HEK293 (cell line): Measurements from ENCODE around the gene NID1.

ENCODE experiments used
- BCL11B ChIP-seq: fragments of 450-650 bp; formaldehyde crosslinking; IDR thresholded peaks from 2 replicates; pipeline ENCODE4 v1.5.1; 2016; ENCODE audit warnings: low read depth, missing biosample characterization, missing genetic modification characterization
- GLI2 ChIP-seq: fragments of 450-650 bp; formaldehyde crosslinking; IDR thresholded peaks from 2 replicates; pipeline ENCODE4; 2017; ENCODE audit warnings: missing biosample characterization, missing genetic modification characterization, low read depth, borderline replicate concordance
- IKZF3 ChIP-seq: fragments of 450-650 bp; IDR thresholded peaks from 2 replicates; pipeline ENCODE4 v1.5.0; 2018; ENCODE audit warnings: missing biosample characterization, mild to moderate bottlenecking, missing genetic modification characterization, moderate library complexity
- SETDB1 ChIP-seq: IDR thresholded peaks from one replicate; pipeline ENCODE4 v1.6.1; 2017; ENCODE audit warnings: mild to moderate bottlenecking, low read length, moderate library complexity, mixed read lengths; ENCODE audit not compliant: insufficient read length
- ZBTB26 ChIP-seq: fragments of 450-650 bp; formaldehyde crosslinking; optimal IDR thresholded peaks from 2 replicates; pipeline ENCODE3; 2016; ENCODE audit warnings: missing biosample characterization, mild to moderate bottlenecking, missing genetic modification characterization
- ZBTB48 ChIP-seq: fragments of 450-650 bp; formaldehyde crosslinking; IDR thresholded peaks from 2 replicates; pipeline ENCODE4 v1.5.1; 2016; ENCODE audit warnings: missing biosample characterization, missing genetic modification characterization
- ZFP3 ChIP-seq: fragments of 450-650 bp; formaldehyde crosslinking; IDR thresholded peaks from 2 replicates; pipeline ENCODE4 v1.5.1; 2016; ENCODE audit warnings: low read depth, missing biosample characterization, missing genetic modification characterization
- ZFP41 ChIP-seq: fragments of 450-650 bp; formaldehyde crosslinking; IDR thresholded peaks from 2 replicates; pipeline ENCODE4 v1.5.1; 2016; ENCODE audit warnings: missing biosample characterization, missing genetic modification characterization, borderline replicate concordance
- ZNF112 ChIP-seq: fragments of 450-650 bp; formaldehyde crosslinking; IDR thresholded peaks from 2 replicates; pipeline ENCODE4 v1.5.0; 2017; ENCODE audit warnings: missing biosample characterization, missing genetic modification characterization
- ZNF155 ChIP-seq: fragments of 450-650 bp; formaldehyde crosslinking; IDR thresholded peaks from 2 replicates; pipeline ENCODE4 v1.5.1; 2016; ENCODE audit warnings: missing biosample characterization, missing genetic modification characterization
- ZNF19 ChIP-seq: fragments of 450-650 bp; formaldehyde crosslinking; IDR thresholded peaks from 2 replicates; pipeline ENCODE4; 2016; ENCODE audit warnings: missing biosample characterization, missing genetic modification characterization, low read depth
- ZNF341 ChIP-seq: fragments of 450-650 bp; formaldehyde crosslinking; IDR thresholded peaks from 2 replicates; pipeline ENCODE4; 2016; ENCODE audit warnings: low read depth, missing biosample characterization, missing genetic modification characterization
- ZNF362 ChIP-seq: fragments of 450-650 bp; formaldehyde crosslinking; IDR thresholded peaks from 2 replicates; pipeline ENCODE4 v1.5.1; 2016; ENCODE audit warnings: missing biosample characterization, missing genetic modification characterization
- ZNF394 ChIP-seq: fragments of 450-650 bp; formaldehyde crosslinking; IDR thresholded peaks from 2 replicates; pipeline ENCODE4 v1.5.1; 2016; ENCODE audit warnings: missing biosample characterization, missing genetic modification characterization, mild to moderate bottlenecking, moderate library complexity, borderline replicate concordance
- ZNF423 ChIP-seq: fragments of 450-650 bp; formaldehyde crosslinking; IDR thresholded peaks from 2 replicates; pipeline ENCODE4 v1.5.1; 2016; ENCODE audit warnings: missing biosample characterization, missing genetic modification characterization
- ZNF513 ChIP-seq: fragments of 450-650 bp; IDR thresholded peaks from 2 replicates; pipeline ENCODE4 v1.5.1; 2018; ENCODE audit warnings: missing biosample characterization, missing genetic modification characterization
- ZNF548 ChIP-seq: fragments of 450-650 bp; formaldehyde crosslinking; IDR thresholded peaks from 2 replicates; pipeline ENCODE4 v1.5.1; 2016; ENCODE audit warnings: missing biosample characterization, missing genetic modification characterization
- ZNF624 ChIP-seq: fragments of 450-650 bp; formaldehyde crosslinking; IDR thresholded peaks from 2 replicates; pipeline ENCODE4 v1.5.1; 2017; ENCODE audit warnings: missing biosample characterization, missing genetic modification characterization
- ZNF629 ChIP-seq: fragments of 450-650 bp; formaldehyde crosslinking; IDR thresholded peaks from 2 replicates; pipeline ENCODE4 v1.5.1; 2017; ENCODE audit warnings: missing biosample characterization, missing genetic modification characterization
- ZNF692 ChIP-seq: fragments of 450-650 bp; formaldehyde crosslinking; IDR thresholded peaks from 2 replicates; pipeline ENCODE4 v1.5.1; 2016; ENCODE audit warnings: missing biosample characterization, missing genetic modification characterization
- ZNF792 ChIP-seq: fragments of 450-650 bp; formaldehyde crosslinking; IDR thresholded peaks from 2 replicates; pipeline ENCODE4 v1.5.1; 2016; ENCODE audit warnings: missing biosample characterization, missing genetic modification characterization
- ZSCAN16 ChIP-seq: fragments of 450-650 bp; formaldehyde crosslinking; IDR thresholded peaks from 2 replicates; pipeline ENCODE4 v1.5.1; 2016; ENCODE audit warnings: missing biosample characterization, missing genetic modification characterization
- ZSCAN5A ChIP-seq: fragments of 450-650 bp; formaldehyde crosslinking; IDR thresholded peaks from 2 replicates; pipeline ENCODE4 v1.5.1; 2016; ENCODE audit warnings: missing biosample characterization, missing genetic modification characterization
- TF ChIP-seq, protein P1 (sequence below): fragments of 450-650 bp; formaldehyde crosslinking; IDR thresholded peaks from 2 replicates; pipeline ENCODE4 v1.5.1; 2016; ENCODE audit warnings: missing biosample characterization, missing genetic modification characterization
- TF ChIP-seq, protein P2 (sequence below): fragments of 450-650 bp; formaldehyde crosslinking; IDR thresholded peaks from 2 replicates; pipeline ENCODE4 v1.5.1; 2016; ENCODE audit warnings: missing biosample characterization, missing genetic modification characterization, low read depth

Gene NID1

DNA sequence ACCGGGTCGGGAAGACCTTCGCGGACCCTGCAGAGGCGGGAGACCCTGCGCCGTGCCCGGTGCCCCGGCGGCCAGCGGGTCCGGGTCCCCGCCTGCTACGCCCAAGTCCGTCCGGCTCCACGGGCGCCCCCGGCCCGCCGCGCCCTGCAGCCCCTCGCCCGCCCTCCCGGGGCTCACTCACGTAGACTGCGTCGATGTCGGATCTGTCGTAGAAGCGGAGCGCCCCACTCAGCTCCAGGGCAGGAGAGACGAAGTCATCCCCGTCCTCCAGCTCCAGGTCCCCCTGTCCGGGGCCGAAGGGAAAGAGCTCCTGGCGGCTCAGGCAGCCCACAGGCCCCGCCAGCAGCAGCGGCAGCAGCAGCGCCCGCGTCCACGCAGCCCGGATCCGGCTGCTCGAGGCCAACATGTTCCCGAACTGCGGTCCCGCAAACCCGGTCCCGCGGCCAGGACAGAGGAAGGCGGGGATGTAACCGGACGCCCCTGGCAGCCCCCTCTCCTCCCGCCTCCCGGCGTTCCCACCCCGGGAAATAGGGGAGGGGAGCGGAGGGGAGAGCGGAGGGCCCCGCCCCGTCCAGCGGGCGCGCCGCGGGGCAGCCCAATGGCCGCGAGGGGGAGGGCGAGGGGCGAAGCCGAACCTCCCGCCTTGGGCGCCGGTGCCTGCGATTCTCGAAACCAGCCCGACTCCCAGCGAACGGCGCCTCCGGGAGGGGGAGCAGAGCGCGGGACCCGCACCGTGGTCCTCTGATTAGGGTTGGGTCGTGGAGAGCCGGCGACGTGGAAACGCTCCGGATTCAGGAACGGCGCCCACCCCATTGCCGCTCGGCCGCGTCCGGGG, at the start of gene NID1 (continued):
- TF ChIP-seq ZNF692 (tag by site-specific recombination) (peak; percentile 86), ZNF394 (peak; percentile 17), ZFP3 (tag by site-specific recombination) (no peak), ZNF513 (tag by site-specific recombination) (no peak; the same call in 1 of the 2 replicates), ZNF792 (tag by site-specific recombination) (no peak), ZSCAN5A (tag by site-specific recombination) (peak; percentile 40; the same call in 1 of the 2 replicates), ZBTB26 (tag by site-specific recombination) (peak; percentile 97), ZSCAN16 (tag by site-specific recombination) (no peak), SETDB1 (no peak), ZNF19 (tag by site-specific recombination) (no peak), ZFP41 (tag by site-specific recombination) (no peak), BCL11B (0 out of 2 replicates have a peak, but pooled peaks have one; percentile 58), ZNF548 (tag by site-specific recombination) (no peak), ZNF629 (tag by site-specific recombination) (peak; percentile 71), ZNF155 (tag by site-specific recombination) (no peak), ZBTB48 (tag by site-specific recombination) (peak; percentile 46; the same call in 1 of the 2 replicates), IKZF3 (tag by site-specific recombination) (peak; percentile 99), ZNF423 (tag by site-specific recombination) (peak; percentile 52), ZNF341 (tag by site-specific recombination) (peak; percentile 94), ZNF362 (no peak), GLI2 (tag by site-specific recombination) (no peak), ZNF112 (no peak), ZNF624 (tag by site-specific recombination) (no peak)
- TF ChIP-seq, protein P1, sequence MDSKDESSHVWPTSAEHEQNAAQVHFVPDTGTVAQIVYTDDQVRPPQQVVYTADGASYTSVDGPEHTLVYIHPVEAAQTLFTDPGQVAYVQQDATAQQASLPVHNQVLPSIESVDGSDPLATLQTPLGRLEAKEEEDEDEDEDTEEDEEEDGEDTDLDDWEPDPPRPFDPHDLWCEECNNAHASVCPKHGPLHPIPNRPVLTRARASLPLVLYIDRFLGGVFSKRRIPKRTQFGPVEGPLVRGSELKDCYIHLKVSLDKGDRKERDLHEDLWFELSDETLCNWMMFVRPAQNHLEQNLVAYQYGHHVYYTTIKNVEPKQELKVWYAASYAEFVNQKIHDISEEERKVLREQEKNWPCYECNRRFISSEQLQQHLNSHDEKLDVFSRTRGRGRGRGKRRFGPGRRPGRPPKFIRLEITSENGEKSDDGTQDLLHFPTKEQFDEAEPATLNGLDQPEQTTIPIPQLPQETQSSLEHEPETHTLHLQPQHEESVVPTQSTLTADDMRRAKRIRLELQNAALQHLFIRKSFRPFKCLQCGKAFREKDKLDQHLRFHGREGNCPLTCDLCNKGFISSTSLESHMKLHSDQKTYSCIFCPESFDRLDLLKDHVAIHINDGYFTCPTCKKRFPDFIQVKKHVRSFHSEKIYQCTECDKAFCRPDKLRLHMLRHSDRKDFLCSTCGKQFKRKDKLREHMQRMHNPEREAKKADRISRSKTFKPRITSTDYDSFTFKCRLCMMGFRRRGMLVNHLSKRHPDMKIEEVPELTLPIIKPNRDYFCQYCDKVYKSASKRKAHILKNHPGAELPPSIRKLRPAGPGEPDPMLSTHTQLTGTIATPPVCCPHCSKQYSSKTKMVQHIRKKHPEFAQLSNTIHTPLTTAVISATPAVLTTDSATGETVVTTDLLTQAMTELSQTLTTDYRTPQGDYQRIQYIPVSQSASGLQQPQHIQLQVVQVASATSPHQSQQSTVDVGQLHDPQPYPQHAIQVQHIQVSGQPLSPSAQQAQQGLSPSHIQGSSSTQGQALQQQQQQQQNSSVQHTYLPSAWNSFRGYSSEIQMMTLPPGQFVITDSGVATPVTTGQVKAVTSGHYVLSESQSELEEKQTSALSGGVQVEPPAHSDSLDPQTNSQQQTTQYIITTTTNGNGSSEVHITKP (tag by site-specific recombination), result peak; percentile 99
- TF ChIP-seq, protein P2, sequence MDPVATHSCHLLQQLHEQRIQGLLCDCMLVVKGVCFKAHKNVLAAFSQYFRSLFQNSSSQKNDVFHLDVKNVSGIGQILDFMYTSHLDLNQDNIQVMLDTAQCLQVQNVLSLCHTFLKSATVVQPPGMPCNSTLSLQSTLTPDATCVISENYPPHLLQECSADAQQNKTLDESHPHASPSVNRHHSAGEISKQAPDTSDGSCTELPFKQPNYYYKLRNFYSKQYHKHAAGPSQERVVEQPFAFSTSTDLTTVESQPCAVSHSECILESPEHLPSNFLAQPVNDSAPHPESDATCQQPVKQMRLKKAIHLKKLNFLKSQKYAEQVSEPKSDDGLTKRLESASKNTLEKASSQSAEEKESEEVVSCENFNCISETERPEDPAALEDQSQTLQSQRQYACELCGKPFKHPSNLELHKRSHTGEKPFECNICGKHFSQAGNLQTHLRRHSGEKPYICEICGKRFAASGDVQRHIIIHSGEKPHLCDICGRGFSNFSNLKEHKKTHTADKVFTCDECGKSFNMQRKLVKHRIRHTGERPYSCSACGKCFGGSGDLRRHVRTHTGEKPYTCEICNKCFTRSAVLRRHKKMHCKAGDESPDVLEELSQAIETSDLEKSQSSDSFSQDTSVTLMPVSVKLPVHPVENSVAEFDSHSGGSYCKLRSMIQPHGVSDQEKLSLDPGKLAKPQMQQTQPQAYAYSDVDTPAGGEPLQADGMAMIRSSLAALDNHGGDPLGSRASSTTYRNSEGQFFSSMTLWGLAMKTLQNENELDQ (tag by site-specific recombination), result no peak
